ENCODE data around the gene TMEM233.

GRCh38 chr12:119685375-119685774 is 91.8 kb downstream of the TMEM233 start:
- TF ChIP-seq CTCF (IDR thresholded peaks at IDR 0.05; ENCODE audit: borderline replicate concordance, extremely low read depth, low read length, poor library complexity, severe bottlenecking), result no peak
- TF ChIP-seq EZH2 (IDR thresholded peaks at IDR 0.05; ENCODE audit: borderline replicate concordance, low read depth, low read length, severe bottlenecking), result no peak

All from DND-41 (cell line).